ENCODE measurements around the gene VCX3B. TPM values are rescaled to one million over a fixed set of nuclear protein-coding genes. Genes with fewer than 3 reads are reported as not detected.
"Not testable (repeated sequence)": the region's sequence is repeated elsewhere in the genome, so short reads cannot be mapped to it uniquely, and the experiment has no call there.

Gene VCX3B
- total RNA-seq, 2 experiments from 2014 or later: not detected

DNA sequence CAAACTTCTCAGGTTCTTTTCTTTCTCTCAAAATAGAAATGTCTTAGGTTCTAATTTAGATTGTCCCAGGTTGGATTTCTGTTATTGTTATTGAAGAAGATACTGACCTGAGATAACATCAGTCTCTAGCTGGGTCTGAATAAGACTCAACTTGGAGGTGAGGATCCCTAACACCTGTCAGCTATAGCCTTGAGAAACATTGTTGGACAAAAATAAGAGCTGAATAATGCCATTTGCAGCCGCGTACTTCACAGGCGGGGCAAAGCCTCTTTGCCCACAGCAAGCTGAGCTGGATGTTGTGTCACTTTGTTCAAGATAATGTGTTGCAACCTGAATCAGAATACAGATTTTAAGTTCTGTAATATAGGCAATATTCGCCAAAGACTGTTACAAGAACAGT is 35.6 kb downstream of the VCX3B start:
- no peaks in the 10 kb centered on the region for H3K36me3 Mint-ChIP-seq
- DNase-seq: no peak
- H3K4me3 Mint-ChIP-seq: no peak overlapping the region
- H3K9me3 Mint-ChIP-seq: no peaks in the 10 kb centered on the region
- POLR2A ChIA-PET: no interaction called here
- no peak for ATAC-seq (ENCODE audit: low read depth)
- H3K27ac Mint-ChIP-seq: no peak overlapping the region
- H3K4me1 Mint-ChIP-seq: no peaks in the 10 kb centered on the region
- H3K27me3 Mint-ChIP-seq: no peaks in the 10 kb centered on the region

DNA sequence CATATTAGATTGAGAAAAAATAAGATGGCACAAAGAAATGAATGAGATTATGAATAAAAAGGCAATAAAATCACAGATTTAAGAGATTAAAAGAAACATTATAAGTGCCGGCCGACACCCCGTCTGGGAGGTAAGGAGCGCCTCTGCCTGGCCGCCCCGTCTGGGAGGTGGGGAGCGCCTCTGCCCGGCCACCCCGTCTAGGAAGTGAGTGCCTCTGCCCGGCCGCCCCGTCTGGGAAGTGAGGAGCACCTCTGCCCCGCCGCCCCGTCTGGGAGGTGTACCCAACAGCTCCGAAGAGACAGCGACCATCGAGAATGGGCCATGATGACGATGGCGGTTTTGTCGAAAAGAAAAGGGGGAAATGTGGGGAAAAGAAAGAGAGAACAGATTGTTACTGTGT is 37.5 kb downstream of the VCX3B start:
- POLR2A ChIA-PET; DNase-seq; ATAC-seq (ENCODE audit: low read depth); H3K4me3 Mint-ChIP-seq; H3K36me3 Mint-ChIP-seq; H3K9me3 Mint-ChIP-seq; H3K27me3 Mint-ChIP-seq; H3K4me1 Mint-ChIP-seq; H3K27ac Mint-ChIP-seq: not testable (repeated sequence)

DNA sequence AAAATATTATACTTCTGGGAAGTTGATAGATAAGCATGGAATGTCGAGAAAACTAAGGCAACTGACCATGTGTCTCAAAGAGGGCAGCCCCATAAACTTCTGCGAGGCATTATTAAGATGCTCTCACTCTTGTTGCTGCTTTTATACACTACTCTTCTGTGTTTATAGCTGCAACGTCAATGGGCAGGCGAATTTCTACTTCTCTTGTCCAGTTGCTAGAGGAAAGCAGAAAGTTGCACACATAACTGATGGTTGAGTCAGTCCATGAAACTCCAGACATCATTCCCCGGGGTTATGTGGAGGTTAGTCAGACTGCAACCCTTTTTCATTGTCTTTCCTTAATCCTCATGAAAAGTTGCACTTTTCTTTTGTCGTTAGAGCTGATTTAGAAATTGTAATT is 39.8 kb downstream of the VCX3B start:
- H3K36me3 Mint-ChIP-seq: no peaks in the 10 kb centered on the region
- no peaks in the 10 kb centered on the region for H3K4me1 Mint-ChIP-seq
- H3K9me3 Mint-ChIP-seq: no peaks in the 10 kb centered on the region
- DNase-seq (no peak), ATAC-seq (ENCODE audit: low read depth) (no peak)
- H3K27ac Mint-ChIP-seq: no peak overlapping the region
- POLR2A ChIA-PET: no interaction called here
- no peaks in the 10 kb centered on the region for H3K27me3 Mint-ChIP-seq
- no peak overlapping the region for H3K4me3 Mint-ChIP-seq

All from activated naive CD8-positive, alpha-beta T cell treated with anti-CD3 and anti-CD28 coated beads, Interleukin-2, amount 10 ng/mL, durations not matched to agents 7 days and 5 days (primary cell).